ENCODE measurements around the gene UBE2I. TPM values are rescaled to one million over a fixed set of nuclear protein-coding genes. Genes with fewer than 3 reads are reported as not detected.
A peak's percentile ranks its signal among the peaks of the same experiment; 100 is the strongest.

UBE2I gene
- total RNA-seq, 1 experiment from 2014 or later = 290 TPM

DNA sequence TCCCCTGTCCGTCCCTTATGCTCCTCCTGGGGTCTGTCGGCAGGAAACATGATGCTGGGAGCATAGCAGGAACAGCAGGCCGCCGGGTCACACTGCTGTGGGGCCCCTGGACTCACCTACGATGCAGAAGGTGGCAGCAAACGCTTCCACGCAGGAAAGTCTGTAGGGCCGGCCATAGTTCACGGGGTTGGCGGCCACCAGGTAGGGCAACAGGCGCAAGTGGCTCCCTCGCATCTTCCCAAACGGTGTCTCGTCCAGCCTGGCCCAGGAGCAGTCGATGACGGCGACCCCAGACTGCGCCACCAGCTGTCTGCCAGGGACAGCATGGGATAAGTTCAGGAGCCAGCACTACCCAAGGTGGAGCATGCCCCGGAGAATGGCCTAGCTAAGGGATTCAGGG is 41.3 kb downstream of the UBE2I start:
- H3K27me3 Mint-ChIP-seq (ENCODE audit: low read depth) = no peaks in the 10 kb centered on the region
- H3K4me1 Mint-ChIP-seq = peaks cover 4 to 9% of the 10 kb centered on the region in 2 experiments
- Histone ChIP-seq H2BK15ac (ENCODE audit: low read depth, low read length) (no peak overlapping the region), H3T11ph (ENCODE audit: low read length) (no peak overlapping the region), H3K4ac (ENCODE audit: low read depth, low read length) (no peak overlapping the region), H3K4me2 (ENCODE audit: insufficient read depth, insufficient read length, low read length) (peak overlapping the region; percentile 64), H3K18ac (ENCODE audit: insufficient read length, low read depth, low read length) (no peak overlapping the region), H2BK20ac (ENCODE audit: low read depth, low read length, poor library complexity, severe bottlenecking) (no peak overlapping the region), H4K20me1 (ENCODE audit: control insufficient read depth, insufficient read depth, insufficient read length) (no peaks in the 10 kb centered on the region), H2BK12ac (ENCODE audit: insufficient read length, low read depth, low read length) (no peak overlapping the region), H3K23ac (ENCODE audit: insufficient read length, low read depth, low read length) (no peak overlapping the region), H3K9ac (ENCODE audit: extremely low read depth, insufficient read length, low read length) (no peak overlapping the region), H4K8ac (replicated peaks; ENCODE audit: insufficient read length, low read depth, low read length) (no peak overlapping the region), H2BK5ac (ENCODE audit: insufficient read length, low read length) (no peak overlapping the region), H3K79me2 (ENCODE audit: insufficient read depth, low read length) (peaks cover 2% of the 10 kb centered on the region; the same call in 1 of the 2 replicates), H3K23me2 (ENCODE audit: insufficient read length, low read depth, low read length, poor library complexity, severe bottlenecking) (peaks cover 3% of the 10 kb centered on the region), H3K27ac (ENCODE audit: insufficient read length, low read depth, low read length) (no peak overlapping the region), H4K91ac (ENCODE audit: insufficient read length, low read depth, low read length) (no peak overlapping the region), H2AK5ac (ENCODE audit: insufficient read length, low read length) (no peak overlapping the region), H4K5ac (ENCODE audit: insufficient read length, low read depth, low read length) (no peak overlapping the region), H3K79me1 (ENCODE audit: insufficient read depth, low read depth, low read length, poor library complexity, severe bottlenecking) (no peaks in the 10 kb centered on the region), H2BK120ac (ENCODE audit: low read depth, low read length, poor library complexity, severe bottlenecking) (no peak overlapping the region), H3K14ac (ENCODE audit: insufficient read depth, low read length) (no peak overlapping the region), H3K9me3 (ENCODE audit: control insufficient read depth, low read depth, low read length) (no peaks in the 10 kb centered on the region), H3K4me1 (ENCODE audit: insufficient read depth, low read length) (no peaks in the 10 kb centered on the region), H2AFZ (ENCODE audit: low read length) (no peak overlapping the region), H3K27me3 (ENCODE audit: insufficient read depth, low read length) (no peaks in the 10 kb centered on the region), H3K56ac (ENCODE audit: insufficient read length, low read depth, low read length) (no peak overlapping the region)
- H3K36me3 Mint-ChIP-seq (ENCODE audit: insufficient read depth in 1 of 3, low read depth in 3 of 3) = peaks cover 3 to 18% (median 12%) of the 10 kb centered on the region in 3 experiments; a peak in 5 of 7 replicates
- H3K4me3 Mint-ChIP-seq = peak overlapping the region; percentile 84 to 87
- no peak overlapping the region for H3K27ac Mint-ChIP-seq
- H3K9me3 Mint-ChIP-seq = no peaks in the 10 kb centered on the region; a peak in 1 of 5 replicates
- no peak for DNase-seq
- no peak for TF ChIP-seq CTCF (conservative IDR thresholded peaks at IDR 0.05)
- WGBS (ENCODE audit: extremely low coverage, insufficient read length, low lambda C conversion rate) = no CpG with 5 or more reads among the region's 19 CpGs

All from H9 (cell line).